WTC11 (cell line): Measurements from ENCODE around the gene RFTN2. TPM values are rescaled to one million over a fixed set of nuclear protein-coding genes. Genes with fewer than 3 reads are reported as not detected.
A peak's percentile ranks its signal among the peaks of the same experiment; 100 is the strongest.

Experiments
- ATAC-seq: fragments of 200-7000 bp; cut with Tn5 transposase; 2 replicates; pipeline ENCODE4 v1.10.0; 2021; ENCODE audit warnings: mild to moderate bottlenecking, moderate library complexity
- CTCF ChIA-PET: fragments of 300-600 bp; sonication (Branson Sonifier 250); formaldehyde crosslinking; loops from one replicate; lab custom pipeline; 2021; ENCODE audit warnings: antibody characterized with exemption; lab: Charles Lee
- POLR2A ChIA-PET: fragments of 350-600 bp; sonication (Branson Sonifier 250); formaldehyde crosslinking; loops from one replicate; lab custom pipeline; 2021; ENCODE audit warnings: antibody characterized with exemption; lab: Charles Lee
- DNase-seq: peaks from one replicate; pipeline ENCODE4 v3.0.0; 2021; ENCODE audit warnings: low spot score
- H3K27ac Mint-ChIP-seq: 2 replicates; pipeline ENCODE4 v1.8.0; 2021; ENCODE audit warnings: mixed read lengths
- H3K27me3 Mint-ChIP-seq: 2 replicates; pipeline ENCODE4 v1.8.0; 2021; ENCODE audit warnings: low read depth, mild to moderate bottlenecking, moderate library complexity, mixed read lengths
- H3K36me3 Mint-ChIP-seq: 2 replicates; pipeline ENCODE4 v1.8.0; 2021; ENCODE audit warnings: mixed read lengths
- H3K4me1 Mint-ChIP-seq: 2 replicates; pipeline ENCODE4 v1.8.0; 2022; ENCODE audit warnings: mixed read lengths
- H3K4me3 Mint-ChIP-seq: 2 replicates; pipeline ENCODE4 v1.8.0; 2021; ENCODE audit warnings: mild to moderate bottlenecking, moderate library complexity, mixed read lengths
- H3K9me3 Mint-ChIP-seq: 2 replicates; pipeline ENCODE4 v1.8.0; 2021; ENCODE audit warnings: mixed read lengths
- AR ChIP-seq: fragments of 250-450 bp; sonication (Bioruptor Pico); IDR thresholded peaks from 2 replicates; pipeline ENCODE4 v1.9.0; 2021; ENCODE audit warnings: mild to moderate bottlenecking
- ATF2 ChIP-seq: sonication (generic); formaldehyde crosslinking; IDR thresholded peaks from 2 replicates; pipeline ENCODE4 v1.8.1; 2022; ENCODE audit warnings: low read depth, missing genetic modification reagents, borderline replicate concordance
- ELF4 ChIP-seq: sonication (generic); formaldehyde crosslinking; IDR thresholded peaks from 2 replicates; pipeline ENCODE4 v1.8.1; 2022; ENCODE audit warnings: low read depth, mild to moderate bottlenecking, moderate library complexity, missing genetic modification reagents
- NR1H2 ChIP-seq: sonication (generic); formaldehyde crosslinking; IDR thresholded peaks from 2 replicates; pipeline ENCODE4 v1.9.0; 2021; ENCODE audit warnings: mild to moderate bottlenecking, moderate library complexity, missing genetic modification reagents
- PRDM15 ChIP-seq: sonication (generic); formaldehyde crosslinking; IDR thresholded peaks from 2 replicates; pipeline ENCODE4 v1.8.0; 2022; ENCODE audit warnings: missing genetic modification reagents
- SOX15 ChIP-seq: fragments of 250-450 bp; sonication (Bioruptor Pico); IDR thresholded peaks from 2 replicates; pipeline ENCODE4 v1.9.0; 2021; ENCODE audit warnings: mild to moderate bottlenecking
- TP53 ChIP-seq: sonication (generic); formaldehyde crosslinking; IDR thresholded peaks from 2 replicates; pipeline ENCODE4 v1.8.1; 2023; ENCODE audit warnings: mild to moderate bottlenecking, missing genetic modification reagents
- ZBTB21 ChIP-seq: sonication (generic); formaldehyde crosslinking; IDR thresholded peaks from 2 replicates; pipeline ENCODE4 v1.8.1; 2023; ENCODE audit warnings: mild to moderate bottlenecking, missing genetic modification reagents, borderline replicate concordance
- ZNF121 ChIP-seq: sonication (generic); formaldehyde crosslinking; IDR thresholded peaks from 2 replicates; pipeline ENCODE4 v1.8.0; 2023; ENCODE audit warnings: missing genetic modification reagents
- ZNF219 ChIP-seq: sonication (generic); formaldehyde crosslinking; IDR thresholded peaks from 2 replicates; pipeline ENCODE4 v1.8.0; 2023; ENCODE audit warnings: missing genetic modification reagents, mild to moderate bottlenecking, borderline replicate concordance
- ZNF281 ChIP-seq: sonication (generic); formaldehyde crosslinking; IDR thresholded peaks from 2 replicates; pipeline ENCODE4 v1.8.0; 2023; ENCODE audit warnings: mild to moderate bottlenecking, missing genetic modification reagents
- total RNA-seq: library from RNA; stranded (reverse); gene quantifications from 3 replicates; pipeline ENCODE4 v1.2.3, GENCODE V29; 2021

The RFTN2 gene
- total RNA-seq, 1 experiment from 2014 or later: 1.9 TPM

- TF ChIP-seq PRDM15 (no peak), TP53 (CRISPR knock-in tag) (no peak), ZNF219 (no peak), ZBTB21 (no peak), ATF2 (no peak)
These were observed 55.3 kb downstream of the RFTN2 start (continued) for GRCh38 chr2:197620133-197620532.

GRCh38 chr2:197615016-197615652 is 60.3 kb downstream of the RFTN2 start:
- 0 out of 2 replicates have a peak, but pooled peaks cover 2% of the 10 kb centered on the region for H3K36me3 Mint-ChIP-seq
- ChIA-PET POLR2A (interaction anchor here (0.6 kb wide), 1 partner anchor 189 kb away, joined by 4 read pairs; no protein-coding TSS in a partner anchor), CTCF (no interaction called here)

More at GRCh38 chr2:197615016-197615652, 60.3 kb downstream of the RFTN2 start:
- DNase-seq: no peak
- peaks cover 3% of the 10 kb centered on the region; the same call in 1 of the 2 replicates for H3K9me3 Mint-ChIP-seq
- TF ChIP-seq ZNF281 (no peak), ZNF121 (CRISPR knock-in tag) (peak; percentile 92), ELF4 (CRISPR knock-in tag) (no peak), AR (CRISPR knock-in tag) (no peak), SOX15 (CRISPR knock-in tag) (no peak), NR1H2 (CRISPR knock-in tag) (no peak)
- TF ChIP-seq, all 79 proteins: peak for 1
- peaks cover 14% of the 10 kb centered on the region for H3K27me3 Mint-ChIP-seq
- H3K27ac Mint-ChIP-seq: no peak overlapping the region
- H3K4me3 Mint-ChIP-seq: no peak overlapping the region
- ATAC-seq: peak; percentile 86
- H3K4me1 Mint-ChIP-seq: peaks cover 45% of the 10 kb centered on the region
